Measurements from ENCODE around the gene GGPS1. TPM values are rescaled to one million over a fixed set of nuclear protein-coding genes. Genes with fewer than 3 reads are reported as not detected.
"Not testable (repeated sequence)": the region's sequence is repeated elsewhere in the genome, so short reads cannot be mapped to it uniquely, and the experiment has no call there.

The GGPS1 gene
- 23.3 TPM for total RNA-seq

DNA sequence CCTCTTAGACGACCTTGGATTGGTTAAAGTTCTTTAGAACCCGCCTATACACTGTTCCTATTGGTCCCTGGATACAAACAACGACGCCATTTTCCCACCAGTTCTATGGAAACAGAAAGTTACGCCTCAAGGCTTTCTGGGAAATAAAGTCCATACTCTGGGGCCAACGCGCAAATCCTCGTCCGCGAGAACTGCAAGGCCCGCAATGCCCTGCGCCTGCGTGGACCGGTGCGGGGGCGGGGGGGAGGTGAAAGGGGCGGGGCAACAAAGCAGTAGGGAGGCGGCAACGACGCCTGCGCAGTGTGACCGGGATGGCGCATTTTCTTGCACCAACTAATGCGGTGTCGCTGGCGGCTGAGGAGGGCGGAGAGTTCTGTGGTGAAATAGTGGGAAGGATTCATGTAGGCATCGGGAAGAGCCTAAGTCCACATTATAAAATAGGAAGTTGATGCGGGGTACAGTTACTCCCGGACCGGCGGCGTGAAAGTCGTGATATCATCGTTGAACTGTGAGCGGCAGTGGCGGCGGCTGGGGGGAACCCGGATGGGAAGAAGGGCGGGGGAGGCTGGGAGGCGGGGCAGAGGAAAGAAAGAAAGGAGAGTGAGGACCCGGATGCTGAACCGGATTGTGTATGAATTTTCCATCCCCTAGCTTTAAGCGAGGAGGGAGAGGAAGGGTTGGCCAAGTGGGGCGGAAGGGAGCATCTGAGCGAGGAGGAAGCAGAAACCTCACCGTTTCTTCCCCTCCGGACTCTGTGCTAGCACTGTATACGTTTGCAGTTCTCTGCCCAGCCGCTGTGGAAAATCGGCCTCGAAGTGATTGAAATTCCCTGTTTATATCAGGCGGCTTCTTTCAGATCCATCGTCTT is at the start of gene GGPS1:
GGPS1 (plus strand) TSS at position 300 of the 868 bp plus-strand sequence. CDS start 6,695 bp downstream, outside the sequence.
- Histone ChIP-seq H3K9me3 (ENCODE audit: low read depth, low read length) (no peaks in the 10 kb centered on the region), H3K4me3 (ENCODE audit: low read length) (peak within 1 kb of the TSS; percentile 95), H3K4me1 (ENCODE audit: insufficient read depth, low read length) (peaks cover 51% of the 10 kb centered on the region), H3K27me3 (ENCODE audit: insufficient read depth, low read length) (no peaks in the 10 kb centered on the region)

DNA sequence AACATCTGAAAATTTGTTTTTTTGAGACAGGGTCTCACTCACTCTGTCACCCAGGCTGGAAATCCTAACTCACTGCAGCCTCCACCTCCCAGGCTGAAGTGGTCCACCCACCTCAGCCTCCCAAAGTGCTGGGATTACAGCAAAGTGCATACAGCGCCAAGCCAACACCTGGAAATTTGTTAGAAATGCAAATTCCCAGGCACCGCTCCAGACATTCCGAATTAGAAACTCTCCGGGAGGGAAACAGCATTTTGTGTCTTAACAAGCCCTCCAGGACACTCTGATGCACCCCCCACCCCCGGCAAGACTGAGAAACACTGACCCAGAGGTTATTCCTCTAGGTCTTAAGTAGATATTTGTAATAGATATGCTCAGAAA is 49.5 kb upstream of the GGPS1 start:
- H3K4me3 ChIP-seq (ENCODE audit: low read length): no peak overlapping the region
- no peaks in the 10 kb centered on the region for H3K9me3 ChIP-seq (ENCODE audit: low read depth, low read length)
- peaks cover 41% of the 10 kb centered on the region for H3K4me1 ChIP-seq (ENCODE audit: insufficient read depth, low read length)
- no peaks in the 10 kb centered on the region for H3K27me3 ChIP-seq (ENCODE audit: insufficient read depth, low read length)

DNA sequence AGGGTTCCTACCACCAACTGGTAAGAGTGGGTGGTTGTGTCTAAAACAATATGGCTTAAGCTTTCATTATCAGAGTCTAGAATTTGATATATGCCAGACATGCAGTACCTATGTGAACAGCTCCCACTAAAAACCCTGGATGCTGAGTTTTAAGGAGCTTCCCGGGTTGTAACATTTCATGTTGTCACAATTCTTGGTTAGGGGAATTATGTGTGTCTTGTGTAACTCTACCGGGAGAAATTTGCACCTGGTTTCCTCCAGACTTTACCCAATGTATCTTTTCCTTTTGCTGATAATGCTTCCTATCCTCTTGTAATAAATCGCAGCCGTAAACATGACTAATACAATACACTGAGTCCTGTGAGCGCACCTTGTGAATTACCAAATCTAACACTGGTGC is 48.7 kb upstream of the GGPS1 start:
- Histone ChIP-seq H3K9me3 (ENCODE audit: low read depth, low read length) (no peaks in the 10 kb centered on the region), H3K4me1 (ENCODE audit: insufficient read depth, low read length) (peaks cover 40% of the 10 kb centered on the region), H3K4me3 (ENCODE audit: low read length) (no peak overlapping the region), H3K27me3 (ENCODE audit: insufficient read depth, low read length) (no peaks in the 10 kb centered on the region)

DNA sequence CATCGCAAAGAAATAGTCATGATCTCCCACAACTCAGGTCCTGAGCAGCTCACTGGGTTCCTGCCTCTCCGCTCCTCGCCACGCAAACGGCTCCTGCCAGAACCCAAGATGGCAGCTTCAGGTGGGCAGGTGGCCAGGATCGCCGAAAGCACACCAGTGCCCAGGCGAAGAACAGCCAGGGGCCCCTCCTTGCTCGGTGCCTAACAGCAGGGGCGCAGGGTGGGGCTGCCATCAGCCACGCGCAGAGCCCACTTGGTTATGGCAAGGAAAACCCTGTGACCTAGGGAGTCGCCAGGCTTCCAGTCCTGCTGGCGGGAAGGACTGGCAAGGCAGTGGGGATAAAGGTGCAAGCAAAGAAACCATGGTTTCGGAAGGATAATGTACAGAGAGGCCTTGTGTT is 47.9 kb upstream of the GGPS1 start:
- Histone ChIP-seq H3K4me1 (ENCODE audit: insufficient read depth, low read length) (peaks cover 40% of the 10 kb centered on the region), H3K27me3 (ENCODE audit: insufficient read depth, low read length) (no peaks in the 10 kb centered on the region), H3K4me3 (ENCODE audit: low read length) (no peak overlapping the region), H3K9me3 (ENCODE audit: low read depth, low read length) (no peaks in the 10 kb centered on the region)

DNA sequence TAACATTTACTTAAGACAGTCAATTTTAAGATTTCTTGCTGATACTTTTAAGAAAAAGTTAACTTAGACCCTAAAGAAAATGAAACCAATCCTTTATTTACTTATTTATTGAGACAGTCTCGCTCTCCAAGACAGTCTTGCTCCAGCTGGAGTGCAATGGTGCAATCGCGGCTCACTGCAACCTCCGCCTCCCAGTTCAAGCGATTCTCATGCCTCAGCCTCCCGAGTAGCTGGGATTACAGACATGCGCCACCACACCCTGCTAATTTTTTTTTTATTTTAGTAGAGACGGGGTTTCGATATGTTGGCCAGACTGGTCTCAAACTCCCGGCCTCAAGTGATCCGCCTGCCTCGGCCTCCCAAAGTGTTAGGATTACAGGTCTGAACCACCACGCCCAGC is 44.7 kb upstream of the GGPS1 start:
- not testable (repeated sequence) for H3K9me3 ChIP-seq (ENCODE audit: low read depth, low read length); H3K27me3 ChIP-seq (ENCODE audit: insufficient read depth, low read length); H3K4me3 ChIP-seq (ENCODE audit: low read length)
- peaks cover 40% of the 10 kb centered on the region for H3K4me1 ChIP-seq (ENCODE audit: insufficient read depth, low read length)

DNA sequence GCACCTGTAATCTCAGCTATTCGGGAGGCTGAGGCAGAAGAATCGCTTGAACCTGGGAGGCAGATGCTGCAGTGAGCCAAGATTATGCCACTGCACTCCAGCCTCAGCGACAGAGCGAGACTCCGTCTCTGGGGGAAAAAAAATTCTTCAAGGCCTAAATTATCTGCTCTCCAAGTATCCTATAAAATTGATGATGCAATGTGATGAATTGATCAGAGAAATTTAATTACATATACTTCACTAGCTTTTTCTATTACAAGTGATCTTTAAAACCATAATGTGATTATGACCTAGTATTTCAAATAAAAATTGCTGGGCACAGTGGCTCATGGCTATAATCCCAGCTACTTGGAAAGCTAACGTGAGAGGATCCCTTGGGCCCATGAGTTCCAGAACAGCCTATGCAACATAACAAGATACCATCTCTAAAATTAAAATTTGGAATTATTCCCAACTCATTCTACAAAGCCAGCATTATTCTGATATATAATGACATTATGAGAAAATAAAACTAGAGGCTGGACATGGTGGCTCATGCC is 44.1 kb upstream of the GGPS1 start:
- Histone ChIP-seq H3K9me3 (ENCODE audit: low read depth, low read length) (no peaks in the 10 kb centered on the region), H3K4me3 (ENCODE audit: low read length) (no peak overlapping the region), H3K4me1 (ENCODE audit: insufficient read depth, low read length) (peaks cover 36% of the 10 kb centered on the region), H3K27me3 (ENCODE audit: insufficient read depth, low read length) (no peaks in the 10 kb centered on the region)

DNA sequence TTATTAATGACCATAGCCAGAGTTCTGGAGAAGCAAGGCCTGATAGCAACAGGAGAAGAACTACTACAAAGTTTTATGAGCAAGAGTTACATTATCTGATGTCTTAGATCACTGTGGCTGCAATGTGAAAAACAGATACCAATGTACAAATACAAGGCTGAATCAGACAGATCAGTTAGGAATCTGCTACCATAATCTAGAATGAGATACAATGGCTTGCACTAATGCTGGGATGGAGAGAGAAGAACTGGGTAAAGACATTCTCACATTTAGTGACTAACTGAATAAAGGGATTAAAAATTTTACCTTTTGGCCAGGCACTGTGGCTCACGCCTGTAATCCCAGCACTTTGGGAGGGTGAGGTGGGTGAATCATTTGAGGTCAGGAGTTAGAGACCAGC is 41.7 kb upstream of the GGPS1 start:
- Histone ChIP-seq H3K27me3 (ENCODE audit: insufficient read depth, low read length) (no peaks in the 10 kb centered on the region), H3K9me3 (ENCODE audit: low read depth, low read length) (no peaks in the 10 kb centered on the region), H3K4me1 (ENCODE audit: insufficient read depth, low read length) (peaks cover 42% of the 10 kb centered on the region), H3K4me3 (ENCODE audit: low read length) (no peak overlapping the region)

DNA sequence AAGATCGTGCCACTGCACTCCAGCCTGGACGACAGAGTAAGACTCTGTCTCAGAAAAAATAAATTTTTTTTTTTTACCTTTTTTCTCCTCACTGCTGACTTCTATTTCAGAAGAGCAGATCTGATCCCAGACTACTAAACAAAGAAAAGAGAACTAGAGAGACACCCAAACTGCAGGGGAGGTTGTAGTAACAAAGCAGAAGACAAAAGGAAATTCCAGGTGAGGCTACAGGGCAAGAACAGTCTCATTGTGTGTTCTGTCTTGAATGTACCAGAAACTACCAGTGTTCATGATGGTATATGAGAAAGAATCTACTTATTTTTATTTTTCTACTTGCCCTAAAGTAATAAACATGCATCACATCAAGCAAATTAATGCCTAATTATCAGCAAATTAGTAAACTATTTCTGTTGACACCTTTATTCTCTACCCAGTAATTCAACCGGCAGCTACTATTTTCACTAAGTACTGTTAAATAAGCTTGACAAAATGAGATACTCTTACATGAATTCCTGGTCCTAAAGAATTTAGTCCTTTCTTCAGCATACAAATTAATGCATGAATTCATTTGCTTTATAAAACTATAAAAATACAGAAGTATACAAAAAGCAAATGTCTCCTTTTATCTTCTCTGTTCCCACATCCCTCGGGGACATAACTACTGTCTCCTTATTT is 41.0 kb upstream of the GGPS1 start:
- Histone ChIP-seq H3K9me3 (ENCODE audit: low read depth, low read length) (no peaks in the 10 kb centered on the region), H3K4me3 (ENCODE audit: low read length) (no peak overlapping the region), H3K27me3 (ENCODE audit: insufficient read depth, low read length) (no peaks in the 10 kb centered on the region), H3K4me1 (ENCODE audit: insufficient read depth, low read length) (peaks cover 46% of the 10 kb centered on the region)

DNA sequence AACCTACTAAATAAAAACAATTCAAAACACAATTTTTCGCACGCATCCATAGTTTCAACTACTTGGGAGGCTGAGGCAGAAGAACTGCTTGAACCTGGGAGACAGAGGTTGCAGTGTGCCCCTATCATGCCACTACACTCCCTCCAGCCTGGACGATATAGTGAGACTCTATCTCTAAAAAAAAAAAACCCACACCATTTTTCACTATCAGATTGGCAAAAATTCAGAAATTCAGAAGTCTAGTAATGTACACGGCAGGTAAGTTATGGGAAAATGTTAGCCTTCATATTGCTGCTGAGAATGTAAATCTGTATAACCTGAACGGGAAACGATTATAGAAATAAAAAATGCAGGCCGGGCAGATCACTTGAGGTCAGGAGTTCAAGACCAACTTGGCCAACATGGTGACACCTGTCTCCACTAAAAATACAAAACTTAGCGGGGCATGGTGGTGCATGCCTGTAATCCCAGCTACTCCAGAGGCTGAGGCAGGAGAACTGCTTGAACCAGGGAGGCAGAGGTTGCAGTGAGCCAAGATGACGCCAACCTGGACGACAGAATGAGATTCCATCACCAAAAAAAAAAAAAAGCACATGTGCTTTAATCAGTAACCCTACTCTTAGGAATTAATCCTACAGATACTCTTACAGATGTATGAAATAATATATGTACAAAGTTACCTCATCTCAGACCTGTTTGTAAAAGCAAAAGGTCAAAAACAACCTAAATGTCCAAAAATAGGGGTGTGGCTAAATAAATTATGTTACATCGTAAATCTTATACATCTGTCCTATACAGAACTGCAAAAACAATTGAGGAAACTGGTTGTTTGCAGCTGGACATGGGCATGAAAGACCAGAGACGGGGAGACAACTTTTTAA is 38.3 kb upstream of the GGPS1 start:
- no peaks in the 10 kb centered on the region for H3K27me3 ChIP-seq (ENCODE audit: insufficient read depth, low read length)
- H3K9me3 ChIP-seq (ENCODE audit: low read depth, low read length): no peaks in the 10 kb centered on the region
- no peak overlapping the region for H3K4me3 ChIP-seq (ENCODE audit: low read length)
- peaks cover 47% of the 10 kb centered on the region for H3K4me1 ChIP-seq (ENCODE audit: insufficient read depth, low read length)

DNA sequence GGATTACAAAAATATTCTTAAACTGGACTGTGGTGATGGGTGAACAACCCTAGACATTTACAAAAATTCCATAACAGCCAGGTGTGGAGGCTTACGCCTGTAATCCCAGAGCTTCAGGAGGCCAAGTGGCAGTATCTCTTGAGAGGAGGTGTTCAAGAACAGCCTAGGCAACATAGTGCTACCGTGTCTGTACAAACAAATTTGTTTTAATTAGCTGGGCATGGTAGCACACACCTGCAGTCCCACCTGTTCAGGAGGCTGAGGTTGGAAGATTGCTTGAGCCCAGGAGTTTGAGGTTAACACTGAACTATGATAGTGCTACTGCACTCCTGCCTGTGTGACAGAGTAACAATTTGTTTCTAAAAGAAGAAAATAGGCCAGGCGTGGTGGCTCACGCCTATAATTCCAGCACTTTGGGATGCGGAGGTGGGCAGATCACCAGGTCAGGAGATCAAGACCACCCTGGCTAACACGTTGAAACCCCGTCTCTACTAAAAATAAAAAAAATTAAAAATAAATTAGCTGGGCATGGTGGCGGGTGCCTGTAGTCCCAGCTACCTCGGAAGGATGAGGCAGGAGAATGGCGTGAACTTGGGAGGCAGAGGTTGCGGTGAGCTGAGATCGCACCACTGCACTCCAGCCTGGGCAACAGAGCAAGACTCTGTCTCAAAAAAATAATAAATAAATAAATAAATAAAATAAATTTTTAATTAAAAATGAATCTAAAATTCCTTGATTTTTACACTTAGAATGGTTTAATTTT is 37.4 kb upstream of the GGPS1 start:
- Histone ChIP-seq H3K4me3 (ENCODE audit: low read length) (no peak overlapping the region), H3K9me3 (ENCODE audit: low read depth, low read length) (no peaks in the 10 kb centered on the region), H3K27me3 (ENCODE audit: insufficient read depth, low read length) (no peaks in the 10 kb centered on the region), H3K4me1 (ENCODE audit: insufficient read depth, low read length) (peaks cover 46% of the 10 kb centered on the region)

DNA sequence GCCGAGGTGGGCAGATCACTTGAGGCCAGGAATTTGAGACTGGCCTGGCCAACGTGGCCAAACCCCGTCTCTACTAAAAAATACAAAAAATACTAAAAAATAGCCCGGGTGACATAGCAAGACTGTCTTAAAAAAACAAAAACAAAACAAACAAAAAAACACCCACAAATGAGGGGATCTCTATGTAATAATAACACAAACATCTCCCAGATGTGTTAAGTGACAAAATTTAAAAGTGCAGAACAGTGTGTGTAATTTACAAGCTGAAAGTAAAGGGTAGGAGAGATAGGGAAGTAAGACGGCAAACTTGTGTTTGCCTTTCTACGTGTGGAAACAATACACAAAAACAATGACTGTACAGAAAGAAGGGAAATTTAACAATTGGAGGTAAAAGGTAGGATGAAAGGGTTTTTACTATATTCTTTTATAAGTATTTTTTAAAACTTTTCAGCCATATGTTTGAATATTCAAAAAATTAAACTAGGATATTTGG is 36.7 kb upstream of the GGPS1 start:
- Histone ChIP-seq H3K4me3 (ENCODE audit: low read length) (no peak overlapping the region), H3K4me1 (ENCODE audit: insufficient read depth, low read length) (peaks cover 42% of the 10 kb centered on the region)

DNA sequence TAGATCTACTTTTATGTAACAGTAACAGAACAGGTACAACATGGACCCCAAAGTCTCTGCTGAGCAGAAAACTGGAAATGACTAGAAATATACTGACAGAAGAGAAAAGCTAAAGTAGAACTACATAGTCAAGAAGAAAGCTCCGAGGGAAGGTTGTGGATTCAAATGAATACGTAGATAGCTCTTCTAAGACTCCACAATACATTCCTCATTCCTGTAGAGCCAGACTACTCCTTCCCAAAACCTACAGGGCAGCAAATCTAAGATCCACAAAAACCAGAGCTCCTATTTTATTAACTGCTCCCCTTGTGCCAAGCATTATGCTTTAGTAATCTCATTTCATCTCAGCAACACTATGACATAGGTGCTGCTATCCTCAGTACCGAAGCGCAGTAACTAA is 35.6 kb upstream of the GGPS1 start:
- no peaks in the 10 kb centered on the region for H3K27me3 ChIP-seq (ENCODE audit: insufficient read depth, low read length)
- no peak overlapping the region for H3K4me3 ChIP-seq (ENCODE audit: low read length)
- peaks cover 36% of the 10 kb centered on the region for H3K4me1 ChIP-seq (ENCODE audit: insufficient read depth, low read length)
- no peaks in the 10 kb centered on the region for H3K9me3 ChIP-seq (ENCODE audit: low read depth, low read length)

More for the DNA sequence above, 36.7 kb upstream of the GGPS1 start:
- Histone ChIP-seq H3K9me3 (ENCODE audit: low read depth, low read length) (no peaks in the 10 kb centered on the region), H3K27me3 (ENCODE audit: insufficient read depth, low read length) (no peaks in the 10 kb centered on the region)

DNA sequence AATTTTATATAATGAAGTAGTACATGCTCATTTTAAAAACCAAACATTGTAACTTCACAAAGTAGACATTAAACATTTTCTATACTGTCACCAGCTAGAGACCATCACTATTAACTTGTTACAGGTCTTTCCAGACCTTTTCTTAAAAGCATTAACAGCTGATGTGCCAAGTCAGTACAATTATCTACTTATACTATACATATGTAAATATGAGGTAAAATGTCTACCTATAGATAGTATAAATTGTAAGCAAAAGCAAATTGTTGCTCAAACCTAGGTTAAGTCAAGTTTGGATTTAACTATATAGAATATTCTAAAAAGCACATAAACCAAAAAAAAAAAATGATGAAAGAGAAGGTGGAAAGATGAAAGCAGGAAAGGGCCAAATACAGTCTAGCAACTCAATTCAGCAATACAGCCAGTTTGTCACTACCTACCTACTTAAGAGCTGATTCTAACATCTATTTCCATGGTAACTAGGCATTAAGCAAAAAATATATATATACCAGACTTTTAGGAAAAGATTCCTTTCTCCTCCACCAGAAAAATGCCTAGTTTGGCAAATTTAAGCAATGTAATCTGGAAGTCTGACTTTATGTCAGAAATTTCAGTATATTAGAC is 34.9 kb upstream of the GGPS1 start:
- H3K4me1 ChIP-seq (ENCODE audit: insufficient read depth, low read length): peaks cover 36% of the 10 kb centered on the region
- H3K9me3 ChIP-seq (ENCODE audit: low read depth, low read length): no peaks in the 10 kb centered on the region
- no peaks in the 10 kb centered on the region for H3K27me3 ChIP-seq (ENCODE audit: insufficient read depth, low read length)
- no peak overlapping the region for H3K4me3 ChIP-seq (ENCODE audit: low read length)

DNA sequence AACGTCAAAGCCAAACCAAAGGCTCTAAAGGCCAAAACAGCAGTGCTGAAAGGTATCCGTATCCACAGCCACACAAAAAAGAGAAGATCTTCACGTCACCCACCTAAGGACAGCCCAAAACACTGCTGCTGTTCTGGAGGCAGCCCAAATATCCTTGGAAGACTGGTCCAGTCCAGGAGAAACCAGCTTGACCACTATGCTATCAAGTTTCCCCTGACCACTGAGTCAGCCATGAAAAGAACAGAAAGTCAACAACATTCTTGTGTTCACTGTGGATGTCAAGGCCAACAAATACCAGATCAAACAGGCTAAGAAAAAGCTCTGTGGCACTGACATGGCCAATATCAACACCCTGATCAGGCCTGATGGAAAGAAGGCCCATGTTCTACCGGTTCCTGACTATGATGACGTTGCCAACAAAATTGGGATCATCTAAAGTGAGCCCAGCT is 32.4 kb upstream of the GGPS1 start:
- Histone ChIP-seq H3K4me1 (ENCODE audit: insufficient read depth, low read length) (peaks cover 43% of the 10 kb centered on the region), H3K9me3 (ENCODE audit: low read depth, low read length) (no peaks in the 10 kb centered on the region), H3K4me3 (ENCODE audit: low read length) (no peak overlapping the region)

More for the DNA sequence above, 32.4 kb upstream of the GGPS1 start:
- H3K27me3 ChIP-seq (ENCODE audit: insufficient read depth, low read length): no peaks in the 10 kb centered on the region

Measured in mononuclear cell (primary cell).